Fibroblast of lung (primary cell): Measurements from ENCODE around the gene CBFA2T3. TPM values are rescaled to one million over a fixed set of nuclear protein-coding genes. Genes with fewer than 3 reads are reported as not detected.

ENCODE experiments used
- DNase-seq, 2 donors: peaks; one replicate each; pipeline versions ENCODE4 v3.0.0 to v3.0.0-alpha.2; 2010; ENCODE audit warnings: low read depth in 2 of 2
- H2AFZ ChIP-seq: 2 replicates; pipeline ENCODE4 v1.5.1; 2012; ENCODE audit warnings: low read length, control low read depth, inconsistent platforms
- H3K27ac ChIP-seq: 2 replicates; pipeline ENCODE4 v1.5.1; 2011; ENCODE audit warnings: low read length, control low read depth; ENCODE audit not compliant: insufficient read depth
- H3K27me3 ChIP-seq: 2 replicates; pipeline ENCODE4 v1.5.1; 2011; ENCODE audit warnings: mild to moderate bottlenecking, low read length; ENCODE audit not compliant: control insufficient read depth, insufficient read depth
- H3K36me3 ChIP-seq: 2 replicates; pipeline ENCODE4 v1.5.1; 2011; ENCODE audit warnings: low read length; ENCODE audit not compliant: control insufficient read depth, insufficient read depth
- H3K4me1 ChIP-seq: 2 replicates; pipeline ENCODE4 v1.5.1; 2011; ENCODE audit warnings: low read length; ENCODE audit not compliant: control insufficient read depth, insufficient read depth; ENCODE audit errors: extremely low read depth
- H3K4me2 ChIP-seq: 2 replicates; pipeline ENCODE4 v1.5.1; 2011; ENCODE audit warnings: low read length, control low read depth; ENCODE audit not compliant: insufficient read depth; ENCODE audit errors: extremely low read depth
- H3K4me3 ChIP-seq, 4 experiments: fragments of 200-600 bp in 1 of 4; sonication (generic) in 1 of 4; replicated peaks in 1 of 4; 2 replicates each; pipeline ENCODE4 v1.5.1; 2011 to 2016; ENCODE audit warnings: low read length in 4 of 4, low read depth in 3 of 4, mild to moderate bottlenecking in 3 of 4, control low read depth in 2 of 4, inconsistent platforms in 1 of 4, mixed read lengths in 1 of 4; ENCODE audit not compliant: insufficient read depth in 1 of 4; ENCODE audit errors: control extremely low read depth in 1 of 4
- H3K79me2 ChIP-seq: 2 replicates; pipeline ENCODE4 v1.5.1; 2012; ENCODE audit warnings: mild to moderate bottlenecking, low read length, inconsistent platforms; ENCODE audit not compliant: control insufficient read depth, insufficient read depth
- H3K9ac ChIP-seq: 2 replicates; pipeline ENCODE4 v1.5.1; 2011; ENCODE audit warnings: mild to moderate bottlenecking, low read length, control low read depth; ENCODE audit not compliant: insufficient read depth
- H3K9me3 ChIP-seq: 2 replicates; pipeline ENCODE4 v1.5.1; 2012; ENCODE audit warnings: low read depth, low read length; ENCODE audit not compliant: control insufficient read depth, insufficient read depth
- H4K20me1 ChIP-seq: 2 replicates; pipeline ENCODE4 v1.5.1; 2011; ENCODE audit warnings: low read length; ENCODE audit not compliant: control insufficient read depth, insufficient read depth; ENCODE audit errors: extremely low read depth
- CTCF ChIP-seq, 2 donors: IDR thresholded peaks in 1 of 2; conservative IDR thresholded peaks in 1 of 2; 1 replicate in 1 of 2; 2 replicates in 1 of 2; pipeline ENCODE4 v1.5.1; 2011 to 2012; ENCODE audit warnings: low read length in 2 of 2, control low read depth in 1 of 2, inconsistent platforms in 1 of 2, low read depth in 1 of 2, mild to moderate bottlenecking in 1 of 2
- EZH2 ChIP-seq: IDR thresholded peaks from 2 replicates; pipeline ENCODE4 v1.5.1; 2012; ENCODE audit warnings: low read length, control low read depth, mild to moderate bottlenecking; ENCODE audit errors: missing control alignments
- polyA plus RNA-seq, 2 donors: library from polyadenylated mRNA; depleted of rRNA in 1 of 2; stranded (reverse) in 1 of 2; unstranded in 1 of 2; fragments of >200 nt; gene quantifications; 2 replicates each; pipeline ENCODE4 v1.2.1, GENCODE V29; 2011 to 2012; ENCODE audit warnings: missing spikeins in 1 of 2
- total RNA-seq: library from RNA; depleted of rRNA; stranded (reverse); fragments of >200 nt; gene quantifications from 2 replicates; pipeline ENCODE4 v1.2.1, GENCODE V29; 2014

The CBFA2T3 gene
- total and polyA plus RNA-seq, 2 donors (not counting 1 experiment from before 2014, with no cell fraction given), result under 0.01 to 0.05 TPM

- Histone ChIP-seq H3K27ac (no peak overlapping the region), H3K9me3 (no peaks in the 10 kb centered on the region), H3K9ac (no peak overlapping the region), H3K4me2 (no peak overlapping the region), H3K27me3 (no peaks in the 10 kb centered on the region), H3K4me3 (no peak overlapping the region), H4K20me1 (no peaks in the 10 kb centered on the region), H3K4me1 (no peaks in the 10 kb centered on the region), H2AFZ (no peak overlapping the region), H3K79me2 (no peaks in the 10 kb centered on the region), H3K36me3 (no peaks in the 10 kb centered on the region)
- DNase-seq, result no peak
- TF ChIP-seq EZH2 (no peak), CTCF (conservative IDR thresholded peaks at IDR 0.05 in 1 of 2, IDR thresholded peaks at IDR 0.05 in 1 of 2; ENCODE audit: low read depth in 1 of 2, low read length in 2 of 2) (no peak)
Observed at GRCh38 chr16:89015271-89015859, 38.4 kb upstream of the CBFA2T3 start.

GRCh38 chr16:89014403-89015230 lies 37.6 kb upstream of the CBFA2T3 start:
- no peak overlapping the region for H3K4me2 ChIP-seq
- no peaks in the 10 kb centered on the region for H4K20me1 ChIP-seq
- no peak overlapping the region for H2AFZ ChIP-seq
- no peaks in the 10 kb centered on the region for H3K36me3 ChIP-seq
- no peak overlapping the region for H3K9ac ChIP-seq
- no peak overlapping the region for H3K4me3 ChIP-seq
- no peaks in the 10 kb centered on the region for H3K27me3 ChIP-seq
- H3K4me1 ChIP-seq, result no peaks in the 10 kb centered on the region
- H3K9me3 ChIP-seq, result no peaks in the 10 kb centered on the region
- no peak for TF ChIP-seq EZH2
- no peak for TF ChIP-seq CTCF (conservative IDR thresholded peaks at IDR 0.05 in 1 of 2, IDR thresholded peaks at IDR 0.05 in 1 of 2; ENCODE audit: low read depth in 1 of 2, low read length in 2 of 2)
- no peak overlapping the region for H3K27ac ChIP-seq
- DNase-seq, result no peak
- no peaks in the 10 kb centered on the region for H3K79me2 ChIP-seq

GRCh38 chr16:89013692-89014402 lies 36.8 kb upstream of the CBFA2T3 start:
- no peaks in the 10 kb centered on the region for H3K79me2 ChIP-seq
- H4K20me1 ChIP-seq, result no peaks in the 10 kb centered on the region
- no peaks in the 10 kb centered on the region for H3K27me3 ChIP-seq
- DNase-seq, result no peak
- no peaks in the 10 kb centered on the region for H3K9me3 ChIP-seq
- H3K27ac ChIP-seq, result no peak overlapping the region
- no peak overlapping the region for H3K4me3 ChIP-seq
- no peaks in the 10 kb centered on the region for H3K4me1 ChIP-seq
- H3K4me2 ChIP-seq, result no peak overlapping the region
- no peak overlapping the region for H3K9ac ChIP-seq
- TF ChIP-seq CTCF (conservative IDR thresholded peaks at IDR 0.05 in 1 of 2, IDR thresholded peaks at IDR 0.05 in 1 of 2; ENCODE audit: low read depth in 1 of 2, low read length in 2 of 2), result no peak
- no peak for TF ChIP-seq EZH2
- no peak overlapping the region for H2AFZ ChIP-seq
- no peaks in the 10 kb centered on the region for H3K36me3 ChIP-seq
